ENCODE results near the gene DLGAP1.

Gene DLGAP1

DNA sequence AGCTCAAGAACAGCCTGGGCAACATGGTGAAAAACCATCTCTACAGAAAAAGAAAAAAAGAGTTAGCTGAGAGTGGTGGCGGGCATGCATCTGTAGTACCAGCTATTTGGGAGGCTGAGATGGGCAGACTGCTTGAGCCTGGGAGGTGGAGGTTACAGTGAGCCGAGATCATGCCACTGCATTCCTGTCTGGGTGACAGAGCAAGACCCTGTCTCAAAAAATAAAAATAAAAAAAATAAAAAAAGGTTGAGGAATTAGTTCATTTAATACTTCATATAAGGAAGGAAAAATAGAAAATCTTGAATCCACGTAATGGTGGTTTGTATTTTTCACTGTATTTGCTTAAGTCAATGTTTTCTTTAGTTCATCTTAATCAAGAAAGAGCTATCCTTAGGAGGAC lies 763.4 kb downstream of the DLGAP1 start:
- TF ChIP-seq, protein P1, sequence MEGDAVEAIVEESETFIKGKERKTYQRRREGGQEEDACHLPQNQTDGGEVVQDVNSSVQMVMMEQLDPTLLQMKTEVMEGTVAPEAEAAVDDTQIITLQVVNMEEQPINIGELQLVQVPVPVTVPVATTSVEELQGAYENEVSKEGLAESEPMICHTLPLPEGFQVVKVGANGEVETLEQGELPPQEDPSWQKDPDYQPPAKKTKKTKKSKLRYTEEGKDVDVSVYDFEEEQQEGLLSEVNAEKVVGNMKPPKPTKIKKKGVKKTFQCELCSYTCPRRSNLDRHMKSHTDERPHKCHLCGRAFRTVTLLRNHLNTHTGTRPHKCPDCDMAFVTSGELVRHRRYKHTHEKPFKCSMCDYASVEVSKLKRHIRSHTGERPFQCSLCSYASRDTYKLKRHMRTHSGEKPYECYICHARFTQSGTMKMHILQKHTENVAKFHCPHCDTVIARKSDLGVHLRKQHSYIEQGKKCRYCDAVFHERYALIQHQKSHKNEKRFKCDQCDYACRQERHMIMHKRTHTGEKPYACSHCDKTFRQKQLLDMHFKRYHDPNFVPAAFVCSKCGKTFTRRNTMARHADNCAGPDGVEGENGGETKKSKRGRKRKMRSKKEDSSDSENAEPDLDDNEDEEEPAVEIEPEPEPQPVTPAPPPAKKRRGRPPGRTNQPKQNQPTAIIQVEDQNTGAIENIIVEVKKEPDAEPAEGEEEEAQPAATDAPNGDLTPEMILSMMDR (IDR thresholded peaks at IDR 0.05; ENCODE audit: borderline replicate concordance, insufficient read depth, low read depth, low read length): no peak
- H3K4me3 ChIP-seq (ENCODE audit: low read depth, low read length): no peak overlapping the region

DNA sequence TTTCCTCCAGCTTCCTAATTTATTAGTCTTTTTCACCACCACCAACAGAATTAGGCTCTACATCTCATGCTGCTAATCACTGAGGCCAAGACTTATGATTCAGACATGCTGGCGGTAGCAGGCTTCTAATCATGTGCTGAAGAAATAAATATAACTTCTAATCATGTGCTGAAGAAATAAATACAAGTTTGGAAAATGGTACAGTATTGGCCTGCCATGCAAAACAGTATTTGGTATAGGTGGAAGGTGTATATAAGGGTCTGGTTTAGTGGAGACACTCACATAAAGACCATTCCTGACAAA lies 764.4 kb downstream of the DLGAP1 start:
- TF ChIP-seq, protein P1 (IDR thresholded peaks at IDR 0.05; ENCODE audit: borderline replicate concordance, insufficient read depth, low read depth, low read length): no peak
- no peak overlapping the region for H3K4me3 ChIP-seq (ENCODE audit: low read depth, low read length)

DNA sequence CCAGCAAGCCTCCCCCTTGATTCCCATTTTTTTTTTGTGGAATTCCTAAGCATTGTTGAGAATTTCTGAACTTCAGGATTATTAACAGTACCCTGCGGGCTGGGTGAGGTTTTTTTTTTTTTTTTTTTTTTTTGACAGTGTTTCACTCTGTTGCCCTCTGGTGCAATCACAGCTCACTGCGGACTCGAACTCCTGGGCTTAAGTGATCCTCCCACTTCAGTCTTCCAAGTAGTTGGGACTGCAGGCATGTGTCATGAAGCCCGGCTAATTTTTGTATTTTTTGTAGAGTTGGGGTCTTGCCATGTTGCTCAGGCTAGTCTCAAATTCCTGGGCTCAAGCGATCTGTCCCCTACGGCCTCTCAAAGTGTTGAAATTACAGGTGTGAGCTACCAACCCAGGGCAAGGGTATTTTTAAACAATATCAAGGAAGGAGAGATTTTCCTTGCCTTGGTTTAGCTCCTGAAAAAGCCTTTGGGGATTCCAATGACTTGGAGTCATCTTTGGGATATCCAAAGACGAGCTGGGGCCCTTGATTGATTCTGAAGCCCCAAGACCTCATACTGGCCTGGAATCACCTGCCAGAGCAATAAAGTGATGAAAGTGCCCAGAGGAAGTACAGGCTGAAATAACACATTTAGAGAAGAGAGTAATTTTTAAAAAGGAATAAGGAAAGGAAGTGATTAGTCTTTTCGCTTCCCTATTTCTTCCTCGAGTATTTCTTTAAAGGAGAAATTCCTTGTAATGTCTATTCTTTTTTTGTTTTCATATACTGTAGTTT lies 764.9 kb downstream of the DLGAP1 start:
- H3K4me3 ChIP-seq (ENCODE audit: low read depth, low read length): no peak overlapping the region
- TF ChIP-seq, protein P1 (IDR thresholded peaks at IDR 0.05; ENCODE audit: borderline replicate concordance, insufficient read depth, low read depth, low read length): no peak

DNA sequence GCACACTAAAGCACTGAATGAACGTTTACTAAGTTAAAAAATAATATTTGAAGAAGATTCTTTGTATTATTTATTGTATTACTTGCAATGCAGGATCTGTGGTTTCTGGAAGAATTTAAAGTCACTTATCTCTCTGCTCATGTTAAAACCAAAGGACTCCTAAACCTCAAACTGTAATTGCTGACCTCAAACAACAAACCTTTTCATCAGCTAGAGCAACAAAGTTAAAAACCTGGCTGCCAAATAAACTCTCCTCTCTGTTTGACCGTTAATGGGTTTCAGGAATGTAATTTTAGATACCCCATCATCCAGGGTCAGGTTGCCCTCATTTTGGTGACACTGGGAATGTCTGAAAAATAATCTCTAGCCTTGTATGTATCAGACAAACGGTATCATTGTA lies 766.0 kb downstream of the DLGAP1 start:
- H3K4me3 ChIP-seq (ENCODE audit: low read depth, low read length): no peak overlapping the region
- TF ChIP-seq, protein P1 (IDR thresholded peaks at IDR 0.05; ENCODE audit: borderline replicate concordance, insufficient read depth, low read depth, low read length): no peak

DNA sequence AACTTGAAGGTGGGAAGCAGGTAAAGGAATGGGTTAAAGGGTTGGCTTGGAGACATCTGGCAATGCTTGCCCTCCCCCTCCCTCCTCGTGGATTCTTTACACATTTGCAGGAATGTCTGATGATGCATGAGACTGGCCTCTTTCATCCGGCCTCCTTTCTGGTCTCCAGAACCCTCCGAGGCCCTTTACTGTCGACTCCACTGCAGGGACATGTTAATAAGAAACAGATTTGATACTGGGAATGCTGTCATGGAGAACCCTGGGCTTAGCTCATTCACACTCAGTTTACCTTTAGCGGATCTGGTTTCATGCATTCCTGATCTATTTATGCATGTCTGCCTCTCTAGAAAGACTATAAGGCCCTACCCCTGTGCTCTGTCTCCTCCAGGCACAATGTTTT lies 766.4 kb downstream of the DLGAP1 start:
- no peak overlapping the region for H3K4me3 ChIP-seq (ENCODE audit: low read depth, low read length)
- TF ChIP-seq, protein P1 (IDR thresholded peaks at IDR 0.05; ENCODE audit: borderline replicate concordance, insufficient read depth, low read depth, low read length): no peak

DNA sequence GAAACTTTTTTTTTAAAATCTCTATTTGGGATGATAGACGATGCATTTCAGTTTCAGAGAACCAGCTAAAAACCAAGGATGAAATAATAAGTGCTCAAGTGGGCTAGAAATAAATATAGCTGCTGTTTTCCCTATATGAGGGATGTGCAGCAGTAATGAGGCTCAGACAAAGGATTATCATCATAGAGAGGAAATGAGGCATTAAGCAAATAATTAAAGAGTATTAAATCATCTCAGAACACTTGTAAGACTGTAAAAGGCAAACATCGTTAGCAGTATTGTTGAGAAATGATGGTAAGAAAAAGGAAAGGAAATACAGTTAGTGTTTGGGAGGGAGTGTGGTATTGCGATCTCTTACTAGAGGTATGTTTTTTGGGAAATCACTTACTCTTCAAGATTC lies 771.6 kb downstream of the DLGAP1 start:
- no peak overlapping the region for H3K4me3 ChIP-seq (ENCODE audit: low read depth, low read length)
- TF ChIP-seq, protein P1 (IDR thresholded peaks at IDR 0.05; ENCODE audit: borderline replicate concordance, insufficient read depth, low read depth, low read length): no peak

DNA sequence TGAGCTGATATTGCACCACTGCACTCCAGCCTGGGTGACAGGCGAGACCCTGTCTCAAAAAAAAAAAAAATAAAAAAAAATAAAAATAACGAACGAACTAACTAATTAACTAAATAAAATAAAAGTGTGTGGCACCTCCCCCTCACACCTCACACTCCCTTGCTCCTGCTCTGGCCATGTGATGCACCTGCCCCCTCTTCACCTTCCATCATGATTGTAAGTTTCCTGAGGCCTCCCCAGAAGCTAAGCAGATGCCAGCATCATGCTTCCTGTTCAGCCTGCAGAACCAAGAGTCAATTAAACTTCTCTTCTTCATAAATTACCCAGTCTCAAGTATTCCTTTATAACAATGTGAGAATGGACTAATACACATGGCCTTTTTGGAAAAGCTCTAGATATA lies 773.0 kb downstream of the DLGAP1 start:
- TF ChIP-seq, protein P1 (IDR thresholded peaks at IDR 0.05; ENCODE audit: borderline replicate concordance, insufficient read depth, low read depth, low read length): no peak
- H3K4me3 ChIP-seq (ENCODE audit: low read depth, low read length): no peak overlapping the region

Measured in GM12875 (cell line).